Stimulated activated CD4-positive, alpha-beta T cell treated with anti-CD3 and anti-CD28 coated beads, Interleukin-1b, Interleukin-23, amount 100 ng/mL, for 24 hours (primary cell): Measurements from ENCODE around the gene COL4A6.
"Not testable (repeated sequence)": the region's sequence is repeated elsewhere in the genome, so short reads cannot be mapped to it uniquely, and the experiment has no call there.

ENCODE experiments used
- DNase-seq, 4 experiments: peaks; one replicate each; pipeline ENCODE4 v3.0.0-alpha.2; 2020; ENCODE audit warnings: low read depth in 4 of 4, low spot score in 1 of 4

Gene COL4A6

DNA sequence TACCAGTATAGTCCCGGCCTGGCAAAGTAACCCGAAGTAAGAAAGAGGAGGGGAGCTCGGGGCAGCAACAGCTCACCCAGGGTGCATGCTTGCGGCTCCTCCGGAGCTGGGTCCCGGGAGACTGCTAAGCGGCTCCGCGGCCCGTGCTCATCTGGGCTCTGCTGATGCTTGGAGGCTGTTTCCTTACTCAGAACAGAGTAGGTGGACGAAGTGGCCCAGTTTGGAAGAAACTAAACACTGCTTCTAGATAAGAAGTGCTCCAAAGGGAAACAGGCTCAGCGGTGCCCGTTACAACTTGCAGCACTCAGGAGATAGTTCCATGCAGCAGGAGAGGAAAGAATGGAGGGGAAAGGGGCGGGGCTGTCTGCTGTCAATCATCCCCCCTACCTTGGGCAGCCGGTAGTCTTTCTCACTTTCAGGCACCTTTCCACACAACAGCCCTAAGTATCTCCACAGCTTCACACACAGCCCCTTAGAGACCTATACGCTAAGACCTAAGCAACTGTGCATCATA, at the start of gene COL4A6:
Gene COL4A6, minus strand, starts transcription at position 313 of the 514 bp plus-strand sequence. Its CDS starts 226 bp downstream, at position 87.
- no peak for DNase-seq

DNA sequence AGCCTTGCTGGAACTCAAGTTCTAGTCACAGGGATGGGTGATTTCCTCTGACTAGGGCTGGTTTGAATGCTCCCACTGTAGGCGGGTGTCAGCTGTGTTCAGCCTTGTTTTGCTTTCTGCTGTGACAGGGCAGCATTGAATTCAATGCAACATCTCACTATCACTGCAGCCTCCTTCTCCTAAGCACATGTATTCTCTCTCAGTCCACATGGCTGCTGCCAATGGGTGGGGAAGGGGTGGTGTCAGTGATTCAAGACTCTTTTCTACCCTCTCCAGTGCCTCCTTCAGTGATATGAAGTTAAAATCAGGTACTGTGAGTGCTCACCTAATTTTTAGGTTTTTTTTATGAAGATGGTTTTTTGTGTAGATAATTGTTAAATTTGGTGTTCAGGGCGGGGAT, 47.7 kb upstream of the COL4A6 start:
- no peak for DNase-seq

DNA sequence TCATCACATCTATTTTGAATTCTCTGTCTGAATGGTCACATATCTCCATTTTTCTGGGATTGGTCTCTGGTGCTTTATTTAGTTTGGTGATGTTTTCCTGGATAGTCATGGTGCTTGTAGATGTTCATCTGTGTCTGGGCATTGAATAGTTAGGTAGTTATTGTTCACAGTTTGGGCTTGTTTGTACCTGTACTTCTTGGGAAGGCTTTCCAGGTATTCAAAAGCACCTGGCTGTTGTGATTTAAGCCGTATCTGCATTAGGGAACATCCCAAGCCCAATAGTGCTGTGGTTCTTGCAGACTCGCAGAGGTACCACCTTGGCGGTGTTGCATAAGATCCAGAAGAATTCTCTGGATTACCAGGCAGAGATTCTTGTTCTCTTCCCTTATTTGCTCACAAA, 46.0 kb upstream of the COL4A6 start:
- no peak for DNase-seq

DNA sequence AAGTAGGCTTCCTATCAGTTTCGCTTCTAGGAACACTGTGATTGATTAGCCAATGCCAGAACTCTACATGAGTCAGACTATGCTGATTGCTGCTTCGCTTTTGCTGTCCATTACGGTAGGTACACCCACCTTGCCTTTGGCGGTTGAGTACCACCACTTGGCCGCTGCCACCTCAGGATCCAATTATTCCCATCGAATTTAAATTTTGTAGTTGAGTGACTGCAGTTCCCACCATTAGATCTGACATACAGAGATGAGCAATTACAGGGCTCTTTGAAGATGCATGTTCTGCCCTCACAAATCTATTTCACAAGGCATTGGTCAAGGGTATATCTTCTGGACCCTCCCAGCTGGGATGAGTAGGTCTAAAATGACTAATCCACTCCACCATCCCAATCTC, 43.3 kb upstream of the COL4A6 start:
- not testable (repeated sequence) for DNase-seq

DNA sequence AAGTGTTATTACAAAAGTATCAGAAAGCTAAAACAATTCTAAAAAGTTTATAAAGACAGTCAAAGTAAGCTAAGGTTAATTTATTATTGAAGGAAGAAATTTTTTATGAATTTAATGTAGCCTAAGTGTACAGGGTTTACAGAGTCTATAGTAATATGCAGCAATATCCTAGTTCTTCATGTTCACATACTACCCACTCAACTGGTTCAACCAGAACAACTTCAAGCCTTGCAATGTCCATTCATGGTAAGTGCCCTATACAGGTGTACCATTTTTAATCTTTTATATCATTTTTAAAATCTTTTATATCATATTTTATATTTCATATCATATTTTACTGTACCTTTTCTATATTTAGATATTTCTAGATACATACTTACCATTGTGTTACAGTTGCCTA, 35.8 kb upstream of the COL4A6 start:
- no peak for DNase-seq

DNA sequence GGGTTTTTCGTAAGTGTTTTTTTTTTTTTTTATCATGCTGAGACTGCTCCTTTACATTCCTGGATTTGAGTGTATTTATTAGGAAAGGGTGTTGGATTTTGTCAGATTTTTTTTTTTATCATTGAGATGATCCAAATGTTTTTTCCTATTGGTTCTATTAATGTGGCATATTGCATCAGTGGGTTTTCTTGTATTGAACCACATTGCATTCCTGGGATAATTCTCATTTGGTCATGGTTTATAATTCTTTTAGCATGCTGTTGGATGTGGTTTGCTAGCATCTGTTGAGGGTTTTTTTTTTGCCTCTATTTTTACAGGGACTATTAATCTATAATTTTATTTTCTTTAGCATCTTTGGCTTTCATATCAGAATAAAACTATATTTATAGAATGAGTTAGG, 30.3 kb upstream of the COL4A6 start:
- DNase-seq = no peak

DNA sequence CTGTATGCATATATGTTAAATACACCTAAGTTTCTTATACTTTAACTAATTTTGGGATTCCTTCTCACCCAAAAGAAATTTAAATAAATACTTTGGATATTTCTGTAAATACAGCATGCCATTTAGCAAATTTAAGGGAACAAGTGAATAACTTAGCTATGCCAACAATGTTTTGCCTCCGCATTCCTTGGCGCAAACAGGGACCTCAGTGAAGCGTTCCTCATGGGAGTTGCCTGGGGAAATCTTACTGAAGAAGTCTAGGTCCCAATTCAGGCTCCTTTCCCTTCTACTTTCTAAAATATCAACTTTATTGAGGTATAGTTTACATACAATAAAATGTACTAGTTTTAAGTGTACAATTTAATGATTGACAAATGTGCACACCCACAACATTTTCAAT, 26.4 kb upstream of the COL4A6 start:
- no peak for DNase-seq

DNA sequence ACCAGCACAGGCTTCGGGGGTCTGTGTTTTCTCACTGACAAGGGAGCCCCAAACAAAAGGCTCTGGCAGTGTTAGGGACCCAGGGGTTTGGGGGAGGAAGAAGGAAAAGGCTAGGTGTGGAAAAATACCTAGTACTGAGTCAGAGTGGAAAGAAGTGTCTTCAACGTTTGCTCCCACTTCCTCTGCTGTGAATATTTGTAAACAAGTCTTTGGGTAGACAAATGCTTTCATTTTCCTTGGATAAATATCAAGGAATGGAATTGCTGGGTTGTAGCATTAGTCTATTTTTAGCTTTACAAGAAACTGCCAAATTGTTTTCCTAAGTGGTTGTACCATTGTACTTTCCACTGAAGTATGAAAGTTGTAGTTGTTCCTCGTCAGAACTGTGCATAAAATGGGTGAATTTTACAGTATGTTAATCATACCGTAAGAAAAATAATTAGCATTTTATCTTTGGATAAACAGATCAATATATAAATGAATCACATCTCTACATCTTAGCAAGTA, 18.8 kb upstream of the COL4A6 start:
- DNase-seq = no peak

DNA sequence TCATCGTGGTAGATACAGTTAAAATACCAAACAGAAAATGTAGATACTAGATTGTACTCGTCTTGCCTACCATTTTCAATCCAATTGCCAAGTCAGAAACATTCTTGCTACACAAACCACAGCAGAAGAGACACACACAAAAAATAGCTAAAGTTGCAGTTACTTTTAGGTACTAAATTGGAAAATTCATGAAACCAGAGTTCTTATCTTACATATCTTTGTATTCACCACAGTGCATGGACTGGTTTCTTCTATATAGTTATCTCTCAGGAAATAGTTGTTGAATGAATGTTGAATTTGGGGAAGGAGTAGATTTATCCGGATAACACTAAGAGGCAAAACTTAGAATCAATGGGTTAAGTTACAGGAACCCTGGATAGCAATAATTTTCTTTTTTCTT, 15.6 kb upstream of the COL4A6 start:
- no peak for DNase-seq

DNA sequence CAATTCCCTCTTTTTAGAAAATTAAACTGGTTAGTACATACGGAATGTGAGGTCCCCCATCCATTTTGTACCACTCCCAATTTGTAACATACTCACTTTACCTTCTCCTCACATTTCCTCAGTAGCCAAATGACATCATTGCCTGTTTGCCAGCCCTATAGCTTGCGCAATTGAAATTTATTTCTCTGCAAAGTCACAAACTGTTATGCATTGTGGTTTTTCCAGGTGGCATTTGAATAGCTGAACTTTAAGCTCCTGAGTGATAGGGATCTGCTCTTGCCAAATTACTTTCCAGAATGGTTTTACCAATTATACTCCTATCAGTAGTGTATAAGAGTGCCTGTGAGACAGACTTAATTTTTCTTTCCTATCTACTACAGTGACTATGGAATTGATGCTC, 9.1 kb upstream of the COL4A6 start:
- DNase-seq = no peak

DNA sequence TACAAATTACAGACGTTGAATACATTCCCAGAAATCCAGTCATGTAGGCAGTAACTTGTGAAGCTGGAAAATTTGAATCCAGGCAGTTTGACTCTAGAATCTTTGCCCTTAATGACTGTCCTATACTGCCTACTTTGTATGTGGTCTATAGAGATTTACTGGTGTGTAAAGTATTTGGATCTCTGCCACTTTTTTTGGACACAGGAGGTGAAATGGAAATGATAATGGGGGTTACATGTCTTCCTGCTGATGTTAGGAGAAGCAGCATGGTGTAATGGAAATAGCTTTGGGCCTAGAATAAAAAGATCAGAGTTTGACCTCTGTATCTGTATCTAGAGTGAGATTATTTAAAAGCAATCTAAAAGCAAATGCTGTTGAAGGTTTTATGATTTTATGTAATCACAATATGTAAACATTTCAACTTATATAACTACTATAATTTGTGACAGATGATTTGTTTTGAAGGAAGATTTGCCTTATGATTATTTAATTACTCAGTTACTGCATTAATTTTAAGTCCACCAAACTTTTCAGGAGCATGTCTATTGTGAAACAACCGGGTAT, 4.8 kb upstream of the COL4A6 start:
- no peak for DNase-seq

DNA sequence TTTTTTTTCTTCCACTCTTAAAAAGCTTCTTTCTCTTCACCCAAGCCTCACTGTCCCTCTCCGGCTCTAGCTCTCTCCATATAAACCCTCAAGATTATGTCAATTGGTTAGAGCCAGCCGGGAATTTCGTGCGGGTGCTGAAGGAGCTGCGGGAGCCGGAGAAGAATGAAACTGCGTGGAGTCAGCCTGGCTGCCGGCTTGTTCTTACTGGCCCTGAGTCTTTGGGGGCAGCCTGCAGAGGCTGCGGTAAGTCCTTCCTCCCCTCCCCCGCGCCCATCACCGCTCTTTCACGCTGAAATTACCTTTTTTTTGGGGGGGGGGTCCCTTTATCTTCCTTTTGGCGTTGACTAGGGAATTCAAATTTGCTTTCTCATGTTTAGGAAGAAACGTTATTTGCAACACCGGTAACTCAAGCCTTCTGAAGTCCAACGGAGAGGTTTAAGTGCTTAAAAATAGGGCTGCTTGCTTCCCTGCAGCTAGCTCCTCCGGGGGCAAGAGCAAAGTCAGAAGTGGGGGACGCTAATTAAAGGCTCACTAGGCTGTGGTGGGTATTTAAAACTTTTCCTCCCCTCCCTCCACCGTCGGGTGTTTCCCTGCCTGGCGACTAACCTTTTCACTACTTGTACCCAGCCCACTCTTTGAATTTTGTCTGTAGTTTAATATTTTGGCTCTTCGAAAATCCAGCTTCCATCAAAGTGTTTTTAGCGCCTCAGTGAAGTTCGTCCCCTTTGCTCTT, 1.9 kb upstream of the COL4A6 start:
- no peak for DNase-seq

DNA sequence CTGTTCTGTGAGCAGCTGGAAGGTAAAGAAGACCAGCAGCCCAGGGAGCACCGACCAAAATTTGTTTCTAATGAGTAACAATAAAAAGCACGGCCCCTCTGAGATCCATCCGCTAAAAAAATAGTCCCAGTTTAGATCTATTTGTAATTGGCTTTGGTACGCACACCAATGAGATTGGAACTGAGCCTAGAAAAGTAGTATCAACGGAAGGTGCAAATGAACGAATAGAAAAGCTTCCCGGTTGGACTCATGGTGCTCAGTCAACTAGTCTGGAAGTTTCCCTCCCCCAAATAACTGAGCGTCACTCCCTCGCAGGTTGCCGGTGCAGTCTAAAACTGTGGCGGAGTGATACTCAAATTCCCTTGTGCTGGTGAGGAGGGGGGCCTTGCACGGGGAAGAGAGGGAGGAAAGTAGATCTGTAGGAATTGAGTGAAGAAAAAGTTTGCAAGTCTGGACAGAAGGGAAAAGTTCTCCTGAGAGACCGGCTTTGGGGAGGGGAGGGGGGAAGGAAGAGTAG, 1.3 kb upstream of the COL4A6 start, which contains the start of gene COL4A5:
Gene COL4A5, plus strand, starts transcription at position 413 of the 517 bp plus-strand sequence. CDS start 288 bp downstream, outside the sequence.
- DNase-seq = no peak

DNA sequence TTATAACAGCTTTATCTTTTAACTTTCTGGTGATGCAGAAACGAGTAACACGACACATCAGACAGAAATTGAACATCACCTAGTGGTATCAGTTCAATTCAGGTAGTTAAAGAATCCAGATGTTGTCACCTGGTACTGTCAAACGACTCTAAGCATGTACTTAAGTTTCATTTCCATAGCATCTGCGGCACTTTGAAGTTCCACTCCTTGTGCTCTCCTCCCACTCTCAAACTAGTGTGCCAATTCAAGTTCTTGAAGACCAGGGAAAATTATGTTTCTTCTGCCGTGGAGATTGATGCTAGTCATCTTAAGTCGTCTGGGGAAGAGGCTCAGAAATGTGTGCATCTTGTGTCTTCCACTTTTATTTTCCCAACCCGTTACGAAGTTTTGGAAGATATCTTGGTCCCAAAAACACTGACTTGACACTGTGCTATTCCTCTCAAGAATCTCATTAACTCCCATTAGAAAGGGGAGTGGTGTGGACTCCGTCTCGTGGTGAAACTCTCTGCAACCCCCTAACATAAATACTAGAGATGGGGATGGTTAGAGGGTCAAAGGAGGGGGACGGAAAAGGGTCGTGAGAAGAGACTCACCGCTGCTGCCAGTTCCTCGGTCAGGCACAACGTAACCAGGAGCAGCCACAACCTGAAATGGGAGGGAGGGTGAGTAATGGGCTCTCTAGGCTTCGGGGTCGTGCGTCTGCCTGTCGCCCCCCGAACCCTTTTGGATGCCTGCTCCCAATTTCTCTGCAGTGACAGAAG, 693 bp downstream of the COL4A6 start:
- no peak for DNase-seq

DNA sequence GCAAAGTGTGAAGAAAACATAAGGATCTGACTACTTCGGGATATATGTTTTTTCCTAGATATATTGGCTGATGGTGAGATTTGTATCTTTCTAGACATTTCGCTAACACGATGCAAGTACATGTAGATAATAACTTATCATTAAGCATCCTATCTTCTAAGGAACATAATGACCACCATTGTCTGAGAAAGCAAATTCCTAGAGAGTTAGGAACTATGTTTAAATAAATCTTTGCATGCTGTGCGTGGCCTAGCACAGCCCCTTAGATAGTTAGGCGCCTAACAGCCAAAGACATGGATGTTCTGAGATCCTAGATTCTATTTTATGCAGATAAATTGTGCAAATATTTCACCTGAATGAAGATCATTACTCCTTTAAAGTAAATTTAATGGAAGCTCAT, 3.0 kb downstream of the COL4A6 start:
- no peak for DNase-seq

DNA sequence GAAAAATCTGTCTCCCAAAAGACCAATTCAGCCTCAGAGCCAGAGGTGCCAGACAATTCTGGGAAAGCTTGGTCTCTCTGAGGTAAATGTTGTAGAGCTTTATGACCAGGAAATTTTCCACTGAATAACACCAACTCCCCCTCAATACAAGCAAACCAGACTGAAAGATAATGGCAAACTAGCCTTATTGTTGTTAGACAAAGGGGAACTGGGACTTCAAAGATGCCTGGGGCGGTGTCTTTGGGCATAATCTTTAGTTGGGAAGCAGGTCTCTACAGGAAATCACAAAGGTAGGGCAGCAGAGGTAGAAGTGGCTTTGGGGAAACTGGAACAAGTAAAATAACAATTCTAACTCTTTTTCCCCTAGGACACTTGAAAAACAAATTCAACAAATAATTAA, 12.0 kb downstream of the COL4A6 start:
- DNase-seq = no peak

DNA sequence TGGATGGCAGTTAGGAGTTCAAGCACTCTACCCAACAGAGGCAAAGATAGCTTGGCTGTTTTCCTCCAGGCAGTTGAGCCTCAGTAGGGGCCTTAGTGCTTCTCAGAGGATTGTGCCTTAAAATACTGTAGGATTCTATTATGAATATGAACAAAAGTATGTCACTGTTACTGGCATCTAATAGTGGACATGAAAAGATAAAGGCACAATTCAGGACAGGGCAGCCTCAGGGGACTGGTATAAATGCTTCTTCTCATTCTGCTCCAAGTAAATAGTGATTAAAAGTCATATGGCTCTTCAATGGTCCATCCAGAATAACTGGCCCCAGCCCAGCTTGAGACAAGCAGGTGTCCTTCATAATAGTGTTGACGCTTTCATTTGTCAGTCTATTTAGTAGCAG, 17.7 kb downstream of the COL4A6 start:
- DNase-seq = no peak

DNA sequence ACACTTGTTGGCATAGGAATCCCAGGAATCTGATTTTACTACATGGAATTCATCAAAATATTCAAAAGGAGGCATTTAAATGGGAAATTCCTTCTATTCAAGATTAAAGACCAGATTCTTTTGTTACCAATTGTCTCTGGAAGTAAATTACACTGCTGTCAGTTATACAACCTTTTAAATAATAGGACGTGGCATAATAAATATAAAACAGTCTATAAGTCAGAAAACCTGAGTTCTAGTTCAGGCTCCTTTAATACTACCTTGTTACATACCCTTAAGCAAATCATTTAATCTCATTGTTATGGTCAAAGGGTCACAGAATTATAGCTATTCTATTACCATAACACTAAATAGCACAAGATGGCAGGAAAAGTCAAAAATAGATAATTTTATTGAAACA, 18.8 kb downstream of the COL4A6 start:
- DNase-seq = no peak

DNA sequence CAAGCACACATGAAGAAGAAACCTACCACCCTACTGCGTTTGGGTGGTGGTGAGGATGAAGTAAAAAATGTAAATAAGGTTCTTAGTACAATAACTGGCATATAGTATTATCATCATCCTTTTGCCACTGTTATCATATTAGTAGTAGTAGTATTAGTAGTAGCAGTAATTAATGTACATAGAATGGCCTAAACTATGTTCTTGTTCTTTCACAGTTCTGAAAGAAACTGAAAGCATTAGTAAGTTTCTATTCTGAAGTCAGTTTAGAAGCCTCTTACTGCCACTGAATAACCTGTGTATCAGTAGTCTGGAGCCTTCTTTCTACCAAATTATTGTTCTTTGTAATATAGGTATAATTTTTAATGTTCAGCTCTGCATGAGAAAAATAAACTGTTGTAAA, 21.0 kb downstream of the COL4A6 start:
- DNase-seq = no peak

DNA sequence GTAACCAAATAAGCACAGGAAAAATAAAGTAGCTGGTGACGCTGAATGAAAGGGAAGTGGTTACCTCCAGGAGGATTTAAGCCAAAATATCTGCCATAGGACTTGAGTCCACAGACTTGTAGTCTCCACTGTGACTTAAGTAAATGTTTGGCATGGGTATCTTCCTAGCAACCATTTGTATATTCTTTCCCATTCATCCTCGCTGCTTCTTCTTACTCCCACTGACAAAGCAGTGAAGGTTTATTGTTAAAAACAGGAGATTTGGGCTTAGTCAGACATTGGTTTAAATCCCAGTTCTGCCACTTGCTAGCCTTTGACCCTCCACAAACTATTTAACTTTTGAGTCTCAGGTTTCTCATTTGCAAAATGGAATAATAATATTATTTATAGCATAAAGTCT, 22.3 kb downstream of the COL4A6 start:
- no peak for DNase-seq

DNA sequence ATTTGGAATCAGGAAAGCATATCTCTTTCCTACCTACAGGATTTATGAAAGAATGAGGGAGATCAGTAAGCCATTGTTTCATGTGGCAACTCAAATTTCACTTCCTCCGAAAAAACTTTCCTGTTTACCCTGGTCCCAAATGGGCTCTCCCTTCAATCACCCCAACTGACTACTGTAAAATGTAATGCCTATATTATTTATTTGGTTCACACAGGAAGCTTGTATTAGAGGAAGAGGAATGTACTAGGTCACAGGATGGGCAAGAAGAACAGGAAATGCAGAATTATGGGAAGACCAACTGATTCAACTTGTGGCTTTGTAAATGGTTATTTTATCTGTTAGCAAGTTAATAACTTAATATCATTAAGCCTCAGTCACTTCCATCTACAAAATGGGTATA, 23.1 kb downstream of the COL4A6 start:
- DNase-seq = no peak

DNA sequence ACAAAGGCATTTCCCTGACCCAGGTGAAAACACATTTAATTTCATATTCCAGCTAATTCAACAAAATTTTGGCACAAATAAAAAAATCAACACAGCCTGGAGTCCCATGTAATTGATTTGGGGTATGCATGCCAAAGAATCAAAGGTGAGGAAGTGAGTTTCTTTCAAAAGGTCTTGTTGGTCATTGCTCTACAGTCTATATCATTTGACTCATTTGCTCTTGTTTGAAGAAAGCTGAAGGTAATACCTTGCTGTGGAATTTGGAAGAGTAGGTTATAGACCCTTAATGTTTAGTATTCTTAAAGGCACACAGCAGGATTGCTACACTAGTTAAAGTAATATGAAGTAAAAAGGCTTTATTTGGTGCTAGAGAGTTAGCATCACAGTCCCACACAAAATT, 25.4 kb downstream of the COL4A6 start:
- DNase-seq = no peak
